Endothelial cell of umbilical vein (primary cell): ENCODE measurements around the gene SULT1A1. TPM values are rescaled to one million over a fixed set of nuclear protein-coding genes. Genes with fewer than 3 reads are reported as not detected.
"Not testable (repeated sequence)": the region's sequence is repeated elsewhere in the genome, so short reads cannot be mapped to it uniquely, and the experiment has no call there.

Source experiments
- BruUV-seq: library from RNA; stranded (reverse); fragments of 400-500 nt; replicated peaks from 2 replicates; lab custom pipeline; 2021; lab: Mats Ljungman, UMichigan
- CTCF ChIA-PET: fragments of 300-600, 350-600 bp; sonication (Branson Sonifier 250); formaldehyde crosslinking; loops from one replicate; lab custom pipeline; 2021; ENCODE audit warnings: antibody characterized with exemption, inconsistent platforms; lab: Charles Lee
- POLR2A ChIA-PET: fragments of 300-600, 350-600 bp; sonication (Branson Sonifier 250); formaldehyde crosslinking; loops from one replicate; lab custom pipeline; 2021; ENCODE audit warnings: antibody characterized with exemption, inconsistent platforms; lab: Charles Lee
- DNase-seq: peaks from one replicate; pipeline ENCODE4 v3.0.0-alpha.2; 2011; ENCODE audit warnings: low read depth, low spot score
- FAIRE-seq: peaks from 2 replicates; lab custom pipeline; 2011; peaks lifted over from hg19 to GRCh38; lab: Jason Lieb, UNC
- H2AFZ ChIP-seq: 2 replicates; pipeline ENCODE4 v1.6.0; 2012; ENCODE audit warnings: low read depth, low read length, control low read depth, inconsistent platforms
- H3K27ac ChIP-seq: 2 replicates; pipeline ENCODE4 v1.5.1; 2011; ENCODE audit warnings: low read depth, mild to moderate bottlenecking, control low read depth, low read length, moderate library complexity; ENCODE audit not compliant: insufficient read depth
- H3K27me3 ChIP-seq, 2 experiments: 2 replicates each; pipeline versions ENCODE4 v1.6.0 to v1.6.1; 2011; ENCODE audit warnings: low read length in 2 of 2, mixed read lengths in 1 of 2; ENCODE audit not compliant: control insufficient read depth in 2 of 2, insufficient read depth in 2 of 2
- H3K36me3 ChIP-seq, 2 experiments: 2 replicates in 1 of 2; 3 replicates in 1 of 2; pipeline ENCODE4 v1.5.1; 2011; ENCODE audit warnings: low read length in 2 of 2, mild to moderate bottlenecking in 1 of 2, moderate library complexity in 1 of 2; ENCODE audit not compliant: control insufficient read depth in 2 of 2, insufficient read depth in 2 of 2; ENCODE audit errors: extremely low read depth in 1 of 2
- H3K4me1 ChIP-seq: 3 replicates; pipeline ENCODE4 v1.5.1; 2011; ENCODE audit warnings: mild to moderate bottlenecking, low read length; ENCODE audit not compliant: control insufficient read depth, insufficient read depth; ENCODE audit errors: extremely low read depth
- H3K4me2 ChIP-seq: 2 replicates; pipeline ENCODE4 v1.6.1; 2011; ENCODE audit warnings: low read length, control low read depth, mixed read lengths; ENCODE audit not compliant: insufficient read depth
- H3K4me3 ChIP-seq, 3 experiments: fragments of 200-600 bp in 1 of 3; sonication (generic), shearing (Covaris generic) in 1 of 3; replicated peaks in 1 of 3; 2 replicates each; pipeline ENCODE4 v1.5.1; 2011 to 2016; ENCODE audit warnings: control low read depth in 3 of 3, low read length in 3 of 3, mild to moderate bottlenecking in 2 of 3, inconsistent platforms in 1 of 3, low read depth in 1 of 3, moderate library complexity in 1 of 3; ENCODE audit not compliant: insufficient read depth in 1 of 3
- H3K79me2 ChIP-seq: 2 replicates; pipeline ENCODE4 v1.6.0; 2012; ENCODE audit warnings: low read length, inconsistent platforms; ENCODE audit not compliant: control insufficient read depth, insufficient read depth
- H3K9ac ChIP-seq: replicated peaks from 2 replicates; pipeline ENCODE3; 2011; ENCODE audit warnings: low read length, control low read depth; ENCODE audit not compliant: insufficient read depth; ENCODE audit errors: extremely low read depth
- H3K9me1 ChIP-seq: replicated peaks from 3 replicates; pipeline ENCODE4 v1.6.0; 2011; ENCODE audit warnings: mild to moderate bottlenecking, low read length; ENCODE audit not compliant: control insufficient read depth, insufficient read depth; ENCODE audit errors: extremely low read depth
- H3K9me3 ChIP-seq: replicated peaks from 2 replicates; pipeline ENCODE4 v1.5.1; 2012; ENCODE audit warnings: low read length, inconsistent platforms; ENCODE audit not compliant: control insufficient read depth, insufficient read depth
- H4K20me1 ChIP-seq: replicated peaks from 2 replicates; pipeline ENCODE3; 2011; ENCODE audit warnings: mild to moderate bottlenecking, low read length; ENCODE audit not compliant: control insufficient read depth, insufficient read depth; ENCODE audit errors: extremely low read depth
- EZH2 ChIP-seq: IDR thresholded peaks from 2 replicates; pipeline ENCODE4 v1.6.1; 2012; ENCODE audit warnings: borderline replicate concordance, low read depth, mild to moderate bottlenecking, moderate library complexity, low read length, inconsistent platforms; ENCODE audit not compliant: severe bottlenecking
- FOS ChIP-seq: IDR thresholded peaks from 2 replicates; pipeline ENCODE4 v1.6.1; 2011; ENCODE audit warnings: mild to moderate bottlenecking, low read length, moderate library complexity, borderline replicate concordance; ENCODE audit not compliant: insufficient read depth
- GATA2 ChIP-seq: IDR thresholded peaks from 2 replicates; pipeline ENCODE4 v1.7.0; 2011; ENCODE audit warnings: low read depth, mild to moderate bottlenecking, moderate library complexity, mixed read lengths, low read length; ENCODE audit not compliant: insufficient read length, insufficient read depth
- JUN ChIP-seq: IDR thresholded peaks from 2 replicates; pipeline ENCODE4 v1.6.1; 2011; ENCODE audit warnings: borderline replicate concordance, low read depth; ENCODE audit not compliant: insufficient read length, insufficient read depth
- MAX ChIP-seq: IDR thresholded peaks from 2 replicates; pipeline ENCODE4 v1.6.1; 2011; ENCODE audit not compliant: insufficient read depth, insufficient read length
- MYC ChIP-seq: IDR thresholded peaks from one replicate; pipeline ENCODE4 v1.6.1; 2011; ENCODE audit warnings: mild to moderate bottlenecking, low read depth, low read length
- POLR2A ChIP-seq: IDR thresholded peaks from 2 replicates; pipeline ENCODE4 v1.6.1; 2012; ENCODE audit warnings: low read depth, mild to moderate bottlenecking, control low read depth, low read length
- POLR2AphosphoS5 ChIP-seq: IDR thresholded peaks from 2 replicates; pipeline ENCODE4 v1.6.1; 2012; ENCODE audit warnings: low read depth, mild to moderate bottlenecking, control low read depth, low read length, moderate library complexity; ENCODE audit not compliant: insufficient read depth
- dilution Hi-C: fragments of 300-500 bp; cut with MboI; formaldehyde crosslinking; loops from one replicate; pipeline ENCODE4 v1.15.0; 2019; ENCODE audit warnings: low sequenced_read_pairs; ENCODE audit not compliant: extremely low pct_ligation_motif_present
- intact Hi-C: fragments of 100-400 bp; cut with micrococcal nuclease; formaldehyde crosslinking; loops from one replicate; pipeline ENCODE4 v1.10.0; 2022
- polyA plus RNA-seq, 4 experiments: library from polyadenylated mRNA; depleted of rRNA in 3 of 4; stranded (reverse) in 3 of 4; unstranded in 1 of 4; fragments of >200 nt; gene quantifications; 2 replicates each; pipeline versions ENCODE4 v1.2.1 to v1.2.3, GENCODE V29; 2011 to 2012; ENCODE audit warnings: missing spikeins in 1 of 4
- total RNA-seq: library from RNA; stranded (reverse); gene quantifications from 2 replicates; pipeline ENCODE4 v1.2.3, GENCODE V29; 2021
- TF ChIP-seq, protein P1 (sequence below), 2 donors: IDR thresholded peaks; 1 replicate in 1 of 2; 2 replicates in 1 of 2; pipeline ENCODE4 v1.5.1; 2011; ENCODE audit warnings: low read length in 2 of 2, mild to moderate bottlenecking in 2 of 2, moderate library complexity in 2 of 2, control low read depth in 1 of 2, inconsistent platforms in 1 of 2, low read depth in 1 of 2; ENCODE audit not compliant: insufficient read depth in 1 of 2; ENCODE audit errors: extremely low read depth in 1 of 2

The SULT1A1 gene
- total and polyA plus RNA-seq, 2 donors (not counting 3 experiments of a cell fraction or from before 2014, with no cell fraction given): 0.77 to 0.90 TPM

DNA sequence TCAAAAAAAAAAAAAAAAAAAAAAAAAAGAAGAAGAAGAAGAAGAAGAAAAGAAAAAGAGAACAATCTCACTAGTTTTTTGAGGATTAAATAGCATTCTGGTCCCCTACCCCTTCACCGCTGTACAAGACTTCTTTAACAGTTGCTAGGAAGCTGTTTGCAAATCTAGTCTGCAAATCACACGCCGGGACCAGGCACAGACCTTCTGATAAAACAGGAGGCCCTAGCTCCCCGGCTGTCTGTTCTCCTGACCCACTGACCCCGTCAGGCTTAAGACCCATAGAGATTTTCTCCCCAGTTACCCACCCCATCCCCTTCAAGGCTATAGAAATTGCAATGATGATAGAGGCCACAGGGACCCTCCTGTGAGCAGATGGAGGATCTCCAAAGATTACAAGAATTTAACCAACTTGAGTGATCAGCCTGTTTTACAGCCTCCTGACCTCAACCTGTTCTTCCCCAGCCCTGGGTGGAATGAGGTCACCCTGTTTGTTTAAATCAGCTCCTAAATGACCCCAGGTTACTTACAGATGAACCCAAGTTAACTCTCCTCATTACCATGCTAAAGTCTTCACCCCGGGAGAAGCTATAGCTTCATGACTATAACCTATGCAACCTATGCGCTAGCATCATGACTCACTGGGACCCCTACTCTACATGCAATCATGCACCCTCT lies 11.8 kb upstream of the SULT1A1 start:
- H3K36me3 ChIP-seq: no peaks in the 10 kb centered on the region
- intact Hi-C loops: no loop called here
- H3K4me2 ChIP-seq: no peak overlapping the region
- POLR2A ChIA-PET: interaction anchor here (0.7 kb wide), 1 partner anchor 1354 kb away, joined by 3 read pairs; no protein-coding TSS in a partner anchor
- CTCF ChIA-PET: no interaction called here
- no peaks in the 10 kb centered on the region for H4K20me1 ChIP-seq
- H3K4me3 ChIP-seq: no peak overlapping the region
- no peaks in the 10 kb centered on the region for H3K4me1 ChIP-seq
- no peak for DNase-seq
- no peak for FAIRE-seq
- dilution Hi-C loops: no loop called here
- H3K9me1 ChIP-seq: no peaks in the 10 kb centered on the region
- H3K9ac ChIP-seq: no peak overlapping the region
- no peaks in the 10 kb centered on the region for H3K9me3 ChIP-seq
- H2AFZ ChIP-seq: no peak overlapping the region
- H3K79me2 ChIP-seq: no peaks in the 10 kb centered on the region
- peaks cover 0 to 1% of the 10 kb centered on the region in 2 experiments for H3K27me3 ChIP-seq
- TF ChIP-seq JUN: no peak
- TF ChIP-seq, protein P1, sequence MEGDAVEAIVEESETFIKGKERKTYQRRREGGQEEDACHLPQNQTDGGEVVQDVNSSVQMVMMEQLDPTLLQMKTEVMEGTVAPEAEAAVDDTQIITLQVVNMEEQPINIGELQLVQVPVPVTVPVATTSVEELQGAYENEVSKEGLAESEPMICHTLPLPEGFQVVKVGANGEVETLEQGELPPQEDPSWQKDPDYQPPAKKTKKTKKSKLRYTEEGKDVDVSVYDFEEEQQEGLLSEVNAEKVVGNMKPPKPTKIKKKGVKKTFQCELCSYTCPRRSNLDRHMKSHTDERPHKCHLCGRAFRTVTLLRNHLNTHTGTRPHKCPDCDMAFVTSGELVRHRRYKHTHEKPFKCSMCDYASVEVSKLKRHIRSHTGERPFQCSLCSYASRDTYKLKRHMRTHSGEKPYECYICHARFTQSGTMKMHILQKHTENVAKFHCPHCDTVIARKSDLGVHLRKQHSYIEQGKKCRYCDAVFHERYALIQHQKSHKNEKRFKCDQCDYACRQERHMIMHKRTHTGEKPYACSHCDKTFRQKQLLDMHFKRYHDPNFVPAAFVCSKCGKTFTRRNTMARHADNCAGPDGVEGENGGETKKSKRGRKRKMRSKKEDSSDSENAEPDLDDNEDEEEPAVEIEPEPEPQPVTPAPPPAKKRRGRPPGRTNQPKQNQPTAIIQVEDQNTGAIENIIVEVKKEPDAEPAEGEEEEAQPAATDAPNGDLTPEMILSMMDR (IDR thresholded peaks at IDR 0.05; ENCODE audit: extremely low read depth in 1 of 2, insufficient read depth in 1 of 2, low read depth in 1 of 2, low read length in 2 of 2): no peak
- no peak for TF ChIP-seq FOS
- no peak for TF ChIP-seq MYC
- TF ChIP-seq POLR2AphosphoS5: no peak
- no peak for TF ChIP-seq POLR2A
- no peak for TF ChIP-seq GATA2
- TF ChIP-seq EZH2: no peak
- no peak for TF ChIP-seq MAX
- no TSS peak for BruUV-seq
- no peak overlapping the region for H3K27ac ChIP-seq

GRCh38 chr16:28620316-28620715 lies 10.5 kb upstream of the SULT1A1 start:
- H4K20me1 ChIP-seq, H3K79me2 ChIP-seq, FAIRE-seq, BruUV-seq, DNase-seq, H3K27me3 ChIP-seq, intact Hi-C loops, H3K4me1 ChIP-seq, CTCF ChIA-PET, H3K9me1 ChIP-seq, H3K9me3 ChIP-seq, H2AFZ ChIP-seq, H3K36me3 ChIP-seq, H3K4me3 ChIP-seq, dilution Hi-C loops, H3K9ac ChIP-seq, H3K27ac ChIP-seq, H3K4me2 ChIP-seq, POLR2A ChIA-PET: not testable (repeated sequence)
